Esophagus squamous epithelium (tissue), 5 donors: Measurements from ENCODE around the gene TCF15. TPM values are rescaled to one million over a fixed set of nuclear protein-coding genes. Genes with fewer than 3 reads are reported as not detected.

Experiments used
- DNase-seq: peaks from one replicate; lab custom pipeline; 2025; lab: John Stamatoyannopoulos, UW
- H3K27ac ChIP-seq, 4 donors: fragments of 200-600 bp; sonication (generic); one replicate each; pipeline ENCODE4 v1.5.1; 2016 to 2019; ENCODE audit warnings: mild to moderate bottlenecking in 1 of 4
- H3K27me3 ChIP-seq, 4 donors: fragments of 200-600 bp; sonication (generic); 1 replicate in 3 of 4; 2 replicates in 1 of 4; pipeline versions ENCODE4 v1.5.1 to v1.6.0; 2017 to 2021; ENCODE audit warnings: antibody characterized with exemption in 1 of 4
- H3K36me3 ChIP-seq, 3 donors: fragments of 200-600 bp; sonication (generic); one replicate each; pipeline ENCODE4 v1.5.1; 2016 to 2019
- H3K4me1 ChIP-seq, 3 donors: fragments of 200-600 bp; sonication (generic); one replicate each; pipeline ENCODE4 v1.5.1; 2017 to 2019
- H3K4me3 ChIP-seq, 4 donors: fragments of 200-600 bp; sonication (generic); 1 replicate in 3 of 4; 2 replicates in 1 of 4; pipeline ENCODE4 v1.5.1; 2016 to 2019; ENCODE audit warnings: mild to moderate bottlenecking in 2 of 4, moderate library complexity in 1 of 4
- H3K9me3 ChIP-seq, 3 donors: fragments of 200-600 bp; sonication (generic); one replicate each; pipeline ENCODE4 v1.5.1; 2016 to 2019
- POLR2A ChIP-seq, 4 donors: fragments of 450-650 bp; IDR thresholded peaks; one replicate each; pipeline ENCODE4 v1.6.1; 2017; ENCODE audit warnings: antibody characterized with exemption in 4 of 4, mild to moderate bottlenecking in 4 of 4, moderate library complexity in 3 of 4
- WGBS, 2 donors: methylation state at CpG; one replicate each; pipeline ENCODE4 v1.1.5; 2018; 5-methylcytosine and 5-hydroxymethylcytosine counted together
- intact Hi-C: fragments of 100-400 bp; cut with DNase I; formaldehyde crosslinking; loops from one replicate; pipeline ENCODE4 v1.15.0; 2022
- total RNA-seq, 4 donors: library from RNA; depleted of rRNA; stranded (reverse); fragments of >200 nt; gene quantifications; one replicate each; pipeline ENCODE4 v1.1.0, GENCODE V29; 2016
- TF ChIP-seq, protein P1 (sequence below), 6 experiments: fragments of 450-650 bp in 4 of 6; fragments of 200-600 bp in 2 of 6; sonication (generic) in 2 of 6; IDR thresholded peaks; one replicate each; pipeline ENCODE4 v1.5.1; 2016 to 2019; ENCODE audit warnings: antibody characterized with exemption in 6 of 6, mild to moderate bottlenecking in 4 of 6, moderate library complexity in 4 of 6
- donor health status: DM: yes; HTN: yes; CAD: no.

The TCF15 gene
- total RNA-seq, 4 donors from 2014 or later = not detected

DNA sequence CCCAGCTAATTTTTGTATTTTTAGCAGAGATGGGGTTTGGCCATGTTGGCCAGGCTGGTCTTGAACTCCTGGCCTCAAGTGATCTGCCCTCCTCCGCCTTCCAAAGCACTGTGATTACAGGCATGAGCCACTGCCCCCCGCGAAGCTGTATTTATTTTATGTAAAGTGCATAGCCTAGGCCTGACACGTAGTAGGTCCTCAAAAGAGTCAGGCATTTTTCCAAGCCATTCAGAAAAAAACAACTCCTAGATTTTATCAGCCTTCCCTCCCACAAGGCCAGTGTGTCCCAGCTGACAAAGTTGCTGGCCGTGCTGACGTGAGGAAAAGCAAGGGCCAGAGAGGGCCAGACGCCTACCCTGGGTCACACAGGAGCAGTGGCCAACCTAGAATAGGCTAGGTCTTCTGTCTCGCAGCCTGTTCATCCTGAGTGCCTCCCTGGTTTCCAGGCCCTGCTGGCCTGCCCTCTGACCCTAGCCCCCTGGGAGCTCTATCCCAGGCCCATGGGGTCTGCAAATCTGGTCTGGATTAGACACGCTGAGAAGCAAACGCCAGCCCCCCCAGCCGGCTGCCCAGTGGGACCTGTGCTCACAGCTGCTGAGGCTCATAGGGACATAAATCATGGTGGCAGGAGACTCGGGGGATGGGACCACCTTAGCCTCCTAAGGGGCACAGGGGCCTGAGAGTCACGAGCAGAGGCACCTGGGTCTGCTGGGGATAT is 11.8 kb downstream of the TCF15 start:
- no peak for DNase-seq
- peaks cover 0 to 3% (median 0%) of the 10 kb centered on the region in 3 donors for H3K4me1 ChIP-seq

GRCh38 chr20:597560-597959 is 12.5 kb downstream of the TCF15 start:
- DNase-seq = no peak
- WGBS, 2 donors = 74 to 90% methylated on average over 1 to 2 of the region's 2 CpGs
- TF ChIP-seq, protein P1, sequence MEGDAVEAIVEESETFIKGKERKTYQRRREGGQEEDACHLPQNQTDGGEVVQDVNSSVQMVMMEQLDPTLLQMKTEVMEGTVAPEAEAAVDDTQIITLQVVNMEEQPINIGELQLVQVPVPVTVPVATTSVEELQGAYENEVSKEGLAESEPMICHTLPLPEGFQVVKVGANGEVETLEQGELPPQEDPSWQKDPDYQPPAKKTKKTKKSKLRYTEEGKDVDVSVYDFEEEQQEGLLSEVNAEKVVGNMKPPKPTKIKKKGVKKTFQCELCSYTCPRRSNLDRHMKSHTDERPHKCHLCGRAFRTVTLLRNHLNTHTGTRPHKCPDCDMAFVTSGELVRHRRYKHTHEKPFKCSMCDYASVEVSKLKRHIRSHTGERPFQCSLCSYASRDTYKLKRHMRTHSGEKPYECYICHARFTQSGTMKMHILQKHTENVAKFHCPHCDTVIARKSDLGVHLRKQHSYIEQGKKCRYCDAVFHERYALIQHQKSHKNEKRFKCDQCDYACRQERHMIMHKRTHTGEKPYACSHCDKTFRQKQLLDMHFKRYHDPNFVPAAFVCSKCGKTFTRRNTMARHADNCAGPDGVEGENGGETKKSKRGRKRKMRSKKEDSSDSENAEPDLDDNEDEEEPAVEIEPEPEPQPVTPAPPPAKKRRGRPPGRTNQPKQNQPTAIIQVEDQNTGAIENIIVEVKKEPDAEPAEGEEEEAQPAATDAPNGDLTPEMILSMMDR (IDR thresholded peaks at IDR 0.05) = no peak
- no peak for TF ChIP-seq POLR2A (IDR thresholded peaks at IDR 0.05)
- no peaks in the 10 kb centered on the region for H3K9me3 ChIP-seq
- peaks cover 0 to 3% (median 0%) of the 10 kb centered on the region in 3 donors for H3K4me1 ChIP-seq
- H3K36me3 ChIP-seq = no peaks in the 10 kb centered on the region
- intact Hi-C loops = no loop called here
- no peak overlapping the region for H3K27ac ChIP-seq
- H3K27me3 ChIP-seq = peaks cover 0 to 13% (median 0%) of the 10 kb centered on the region in 4 donors
- no peak overlapping the region for H3K4me3 ChIP-seq

More for the DNA sequence above, 11.8 kb downstream of the TCF15 start:
- no peak overlapping the region for H3K4me3 ChIP-seq
- peaks cover 0 to 9% (median 0%) of the 10 kb centered on the region in 4 donors for H3K27me3 ChIP-seq
- H3K36me3 ChIP-seq = no peaks in the 10 kb centered on the region
- H3K9me3 ChIP-seq = no peaks in the 10 kb centered on the region
- H3K27ac ChIP-seq = no peak overlapping the region
- WGBS, 2 donors = 75 to 84% methylated on average over 9 of the region's 13 CpGs
- TF ChIP-seq POLR2A (IDR thresholded peaks at IDR 0.05) = no peak
- TF ChIP-seq, protein P1 (IDR thresholded peaks at IDR 0.05) = no peak
- intact Hi-C loops = no loop called here

DNA sequence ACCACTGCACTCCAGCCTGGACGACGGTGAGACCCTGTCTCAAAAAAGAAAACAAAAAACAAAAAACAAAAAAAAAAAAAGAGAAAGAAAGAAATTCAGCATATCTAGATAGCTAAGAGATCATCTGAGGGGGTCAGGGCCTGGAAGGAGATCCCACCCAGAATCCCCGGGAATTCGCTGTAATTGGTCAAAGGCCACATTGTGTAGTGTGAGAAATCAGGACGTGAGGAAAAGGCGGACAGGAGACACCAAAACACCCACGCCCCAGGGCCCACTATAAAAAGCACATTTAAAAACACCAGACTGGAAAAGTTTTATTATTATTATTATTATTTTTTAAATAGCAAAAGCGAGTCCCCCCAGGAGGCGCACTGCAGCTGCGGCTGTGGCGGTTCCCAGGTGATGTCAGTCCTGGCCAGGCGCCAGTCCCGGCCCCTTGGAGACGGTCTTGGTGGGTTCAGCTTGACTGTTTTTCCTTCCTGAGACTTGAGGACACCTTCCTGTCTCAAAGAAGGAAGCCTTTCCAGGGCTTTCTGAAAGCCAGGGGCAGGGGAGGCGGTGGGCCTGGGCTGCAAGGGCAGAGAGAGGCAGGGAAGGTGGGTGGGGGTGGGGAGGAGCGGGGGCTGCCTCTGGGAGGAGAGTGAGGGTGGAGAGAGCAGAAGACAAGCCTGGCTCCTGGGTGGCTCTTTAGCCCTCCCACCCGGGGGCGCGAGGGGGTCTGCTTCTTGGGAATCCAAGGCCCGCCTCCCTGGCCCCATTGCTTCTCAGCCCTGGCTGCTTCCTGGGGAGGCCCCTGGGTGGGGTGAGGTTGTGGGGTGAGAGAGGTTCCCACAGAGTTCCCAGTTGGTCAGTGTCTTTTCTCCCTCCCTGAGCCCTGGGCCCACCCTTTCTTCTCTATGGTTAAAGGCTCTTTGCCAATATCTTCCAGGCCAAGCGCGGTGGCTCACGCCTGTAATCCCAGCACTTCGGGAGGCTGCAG is 14.5 kb downstream of the TCF15 start:
- Histone ChIP-seq H3K9me3 (no peaks in the 10 kb centered on the region), H3K4me1 (peaks cover 0 to 3% (median 0%) of the 10 kb centered on the region in 3 donors), H3K27me3 (peaks cover 0 to 26% (median 0%) of the 10 kb centered on the region in 4 donors), H3K27ac (no peak overlapping the region), H3K36me3 (no peaks in the 10 kb centered on the region), H3K4me3 (no peak overlapping the region)
- no peak for TF ChIP-seq POLR2A (IDR thresholded peaks at IDR 0.05)
- TF ChIP-seq, protein P1 (IDR thresholded peaks at IDR 0.05) = no peak
- no peak for DNase-seq
- 59 to 60% methylated on average over 14 to 15 of the region's 24 CpGs for WGBS, 2 donors
- intact Hi-C loops = no loop called here

DNA sequence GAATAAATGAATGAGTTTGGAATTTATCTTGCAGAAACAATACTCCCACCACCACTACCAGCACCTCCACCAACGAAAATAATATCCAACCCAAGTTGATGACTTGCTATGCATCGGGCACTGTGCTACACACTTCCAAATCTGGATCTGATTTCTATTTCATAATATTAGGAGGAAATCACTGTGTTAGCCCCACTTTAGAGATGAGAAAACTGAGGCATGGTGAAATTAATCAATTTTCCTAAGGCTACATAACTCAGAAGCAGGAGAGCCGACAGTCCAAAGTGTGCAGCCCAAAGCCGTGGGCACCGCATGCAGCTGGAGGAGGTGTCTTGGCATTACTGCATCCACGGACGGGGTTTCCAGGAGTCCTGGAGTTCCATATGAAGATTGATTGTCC is 17.6 kb downstream of the TCF15 start:
- intact Hi-C loops = no loop called here

More for the DNA sequence above, 17.6 kb downstream of the TCF15 start:
- Histone ChIP-seq H3K9me3 (no peaks in the 10 kb centered on the region), H3K27ac (no peak overlapping the region), H3K4me1 (peaks cover 0 to 3% (median 0%) of the 10 kb centered on the region in 3 donors), H3K27me3 (peaks cover 0 to 26% (median 0%) of the 10 kb centered on the region in 4 donors), H3K36me3 (no peaks in the 10 kb centered on the region), H3K4me3 (no peak overlapping the region)
- DNase-seq = no peak
- TF ChIP-seq, protein P1 (IDR thresholded peaks at IDR 0.05) = no peak
- no peak for TF ChIP-seq POLR2A (IDR thresholded peaks at IDR 0.05)
- WGBS, 2 donors = 84 to 88% methylated on average over 7 of the region's 7 CpGs
